Effector memory CD4-positive, alpha-beta T cell (primary cell): Measurements from ENCODE around the gene FGB.

Experiments used
- DNase-seq, 3 donors: peaks; one replicate each; pipeline ENCODE4 v3.0.0-alpha.2; 2020
- H3K27ac ChIP-seq: 2 replicates; pipeline ENCODE4 v1.7.0; 2013; ENCODE audit warnings: mild to moderate bottlenecking, low read length, moderate library complexity; ENCODE audit not compliant: insufficient read depth, poor library complexity, severe bottlenecking
- H3K27me3 ChIP-seq: replicated peaks from 2 replicates; pipeline ENCODE4 v1.7.0; 2013; ENCODE audit warnings: mild to moderate bottlenecking, low read length; ENCODE audit not compliant: insufficient read depth, control insufficient read depth, poor library complexity, severe bottlenecking
- H3K36me3 ChIP-seq: 2 replicates; pipeline ENCODE4 v1.7.0; 2013; ENCODE audit warnings: mild to moderate bottlenecking, low read length, moderate library complexity; ENCODE audit not compliant: control insufficient read depth, insufficient read depth
- H3K4me1 ChIP-seq: 2 replicates; pipeline ENCODE4 v1.7.0; 2013; ENCODE audit warnings: low read length, mild to moderate bottlenecking; ENCODE audit not compliant: control insufficient read depth, insufficient read depth, poor library complexity, severe bottlenecking
- H3K4me3 ChIP-seq: 2 replicates; pipeline ENCODE4 v1.7.0; 2013; ENCODE audit warnings: low read length, low read depth, mild to moderate bottlenecking; ENCODE audit not compliant: insufficient read depth, poor library complexity, severe bottlenecking
- H3K9me3 ChIP-seq: 2 replicates; pipeline ENCODE4 v1.7.0; 2013; ENCODE audit warnings: mild to moderate bottlenecking, low read length, moderate library complexity; ENCODE audit not compliant: control insufficient read depth

FGB gene

DNA sequence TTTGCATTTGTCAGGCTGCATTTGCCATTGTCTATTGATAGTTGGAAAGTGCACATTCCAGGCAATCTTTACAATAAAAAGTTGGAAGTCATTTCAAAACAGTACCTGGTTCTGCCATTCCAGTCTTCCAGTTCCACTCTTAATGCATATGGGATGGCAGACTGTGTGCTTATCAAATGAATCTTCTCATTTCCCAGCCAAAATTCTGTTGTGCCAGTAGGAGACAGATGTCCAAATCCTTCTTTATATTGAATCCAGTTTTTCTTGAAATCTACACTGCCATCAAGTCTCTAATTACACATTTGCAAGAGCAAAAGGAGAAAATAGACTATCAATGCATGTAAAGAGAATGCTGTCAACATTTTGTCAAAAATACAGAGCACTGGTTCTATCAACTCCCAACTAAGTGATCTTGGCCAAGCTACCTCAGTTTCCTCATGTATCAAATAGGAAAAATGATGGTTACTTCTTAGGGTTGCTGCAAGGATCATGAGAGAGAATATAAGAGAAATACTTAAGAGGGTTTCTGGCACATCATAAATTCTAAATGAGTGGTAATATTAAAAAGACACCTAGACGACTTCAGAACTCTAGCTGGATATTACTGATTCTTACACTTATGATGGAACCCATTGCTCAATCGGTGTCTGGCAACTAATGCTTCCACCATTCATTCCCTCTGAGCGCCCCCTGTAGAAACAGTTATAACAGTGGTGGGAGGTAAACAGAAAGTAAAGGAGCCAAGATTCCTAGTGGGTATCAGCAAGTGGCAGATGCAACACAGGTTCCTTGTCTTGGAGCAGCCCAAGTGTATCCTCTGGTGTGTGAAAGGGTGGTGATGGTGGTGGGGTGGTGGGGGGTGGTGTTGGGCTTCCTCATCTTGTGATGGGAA, 45.8 kb downstream of the FGB start:
- H3K4me3 ChIP-seq = no peak overlapping the region
- DNase-seq = no peak
- no peaks in the 10 kb centered on the region for H3K9me3 ChIP-seq
- H3K27me3 ChIP-seq = peaks cover 3% of the 10 kb centered on the region
- H3K36me3 ChIP-seq = no peaks in the 10 kb centered on the region
- H3K27ac ChIP-seq = no peak overlapping the region
- H3K4me1 ChIP-seq = no peaks in the 10 kb centered on the region

DNA sequence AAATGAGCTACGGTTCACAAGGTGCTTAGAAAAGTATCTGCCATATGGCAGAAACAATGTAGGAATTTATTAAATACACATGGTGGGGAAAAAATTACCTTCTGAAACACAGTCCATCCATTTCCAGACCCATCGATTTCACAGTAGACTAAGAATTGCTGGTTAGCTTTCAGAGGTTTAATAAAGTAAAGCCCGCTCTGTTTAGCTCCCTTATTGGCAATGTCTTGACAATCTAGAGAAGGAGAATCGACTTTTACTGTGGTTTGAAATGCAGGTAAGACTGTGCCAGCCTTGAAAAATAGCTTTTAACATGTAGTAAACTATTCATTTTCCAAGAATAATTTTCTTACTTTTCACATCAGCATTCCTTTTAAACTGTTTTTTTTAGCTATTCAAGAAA, 46.7 kb downstream of the FGB start:
- H3K4me1 ChIP-seq = no peaks in the 10 kb centered on the region
- no peaks in the 10 kb centered on the region for H3K36me3 ChIP-seq
- peaks cover 3% of the 10 kb centered on the region for H3K27me3 ChIP-seq
- H3K27ac ChIP-seq = no peak overlapping the region
- H3K4me3 ChIP-seq = no peak overlapping the region
- no peaks in the 10 kb centered on the region for H3K9me3 ChIP-seq
- no peak for DNase-seq

DNA sequence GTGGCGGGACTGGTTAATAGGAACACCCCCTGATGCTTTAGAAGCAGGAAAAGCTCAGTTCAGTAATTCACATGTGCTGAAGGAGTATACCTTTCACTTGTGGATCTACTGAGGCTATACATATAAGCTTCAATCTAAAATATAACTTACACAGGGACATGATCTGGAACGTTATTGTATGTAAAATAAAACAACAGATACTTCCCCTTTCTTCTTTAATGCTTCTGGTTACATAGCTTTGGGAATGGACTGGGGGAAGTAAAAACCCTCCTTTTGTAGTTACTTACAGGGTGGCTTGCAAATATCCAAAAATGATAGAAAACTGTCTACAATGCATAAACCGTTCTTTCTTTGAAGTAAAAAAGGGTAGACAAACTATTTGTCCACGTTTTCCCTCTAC, 47.8 kb downstream of the FGB start:
- Histone ChIP-seq H3K4me3 (no peak overlapping the region), H3K4me1 (no peaks in the 10 kb centered on the region), H3K9me3 (no peaks in the 10 kb centered on the region), H3K27me3 (peaks cover 3% of the 10 kb centered on the region), H3K27ac (no peak overlapping the region), H3K36me3 (no peaks in the 10 kb centered on the region)
- no peak for DNase-seq

DNA sequence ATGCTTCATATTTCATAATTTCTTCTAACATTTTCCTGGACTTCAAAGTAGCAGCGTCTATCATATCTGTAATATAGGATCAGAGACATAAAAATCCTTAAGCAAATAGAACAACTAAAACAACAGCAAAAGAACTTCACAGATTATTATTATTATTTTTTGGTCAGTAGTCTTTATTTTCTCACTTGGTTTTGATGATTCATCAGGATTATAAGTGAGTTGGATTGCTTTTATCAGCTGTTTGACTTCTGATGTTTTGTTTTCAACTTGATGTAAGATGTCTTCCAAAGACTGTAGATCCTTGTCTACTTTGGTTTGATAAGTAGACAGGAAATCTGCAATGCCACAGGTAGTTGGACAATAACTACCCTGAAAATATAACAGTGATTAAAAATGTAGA, 49.0 kb downstream of the FGB start:
- Histone ChIP-seq H3K27ac (no peak overlapping the region), H3K4me1 (no peaks in the 10 kb centered on the region), H3K4me3 (no peak overlapping the region), H3K9me3 (no peaks in the 10 kb centered on the region), H3K27me3 (peaks cover 3% of the 10 kb centered on the region), H3K36me3 (no peaks in the 10 kb centered on the region)
- DNase-seq = no peak

DNA sequence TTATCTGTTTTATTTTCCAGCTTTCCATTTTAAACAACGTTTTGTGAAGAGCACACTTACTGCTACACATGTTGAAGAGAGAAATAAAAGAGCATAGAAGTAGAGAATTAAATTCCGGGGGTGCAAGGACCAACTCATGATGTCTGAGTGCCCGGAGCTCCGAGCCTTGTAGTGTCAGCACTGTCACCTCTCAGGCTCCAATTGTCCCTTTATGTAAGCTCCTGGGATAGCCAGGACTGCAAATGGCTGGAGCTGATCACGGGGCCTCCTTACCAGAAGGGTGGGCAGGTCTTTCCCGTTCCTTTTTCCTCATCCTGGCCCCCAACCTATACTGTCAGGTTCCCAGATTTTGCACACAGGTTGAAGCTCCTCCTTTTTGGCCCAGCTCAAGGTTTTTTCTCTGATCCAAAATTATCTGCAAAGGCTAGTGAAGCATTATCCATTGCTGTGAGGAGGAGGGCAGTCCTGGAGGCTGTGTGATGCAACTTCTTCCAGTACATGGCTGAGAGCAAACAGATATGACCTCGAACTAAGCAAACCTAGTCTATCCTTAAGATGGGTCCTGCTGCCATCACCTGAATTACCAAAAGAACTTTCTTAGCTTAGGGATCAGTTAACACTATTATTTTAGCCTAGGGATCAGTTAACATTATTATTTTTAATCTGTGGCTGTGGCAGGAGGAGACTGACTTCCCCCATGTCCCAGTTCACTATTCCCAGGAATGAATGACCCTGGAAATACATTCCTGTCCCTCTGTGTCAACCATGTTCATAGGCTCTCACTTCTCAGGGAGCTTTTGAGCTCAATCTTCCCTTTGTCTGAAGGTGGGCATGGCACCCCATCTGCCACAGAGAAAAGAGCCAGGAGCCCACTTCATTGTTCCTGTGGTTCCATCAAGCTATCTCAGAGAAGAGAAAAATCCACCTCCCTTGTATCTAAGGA, 49.9 kb downstream of the FGB start, which contains the start of gene FGG:
TSS of gene FGG (minus strand) at position 185 of the 943 bp plus-strand sequence. CDS start at position 138, 47 bp downstream.
- Histone ChIP-seq H3K27ac (no peak within 1 kb of the TSS), H3K9me3 (no peaks in the 10 kb centered on the region), H3K4me3 (no peak within 1 kb of the TSS), H3K4me1 (no peaks in the 10 kb centered on the region), H3K36me3 (no peaks in the 10 kb centered on the region), H3K27me3 (peaks cover 3% of the 10 kb centered on the region)
- DNase-seq = no peak

DNA sequence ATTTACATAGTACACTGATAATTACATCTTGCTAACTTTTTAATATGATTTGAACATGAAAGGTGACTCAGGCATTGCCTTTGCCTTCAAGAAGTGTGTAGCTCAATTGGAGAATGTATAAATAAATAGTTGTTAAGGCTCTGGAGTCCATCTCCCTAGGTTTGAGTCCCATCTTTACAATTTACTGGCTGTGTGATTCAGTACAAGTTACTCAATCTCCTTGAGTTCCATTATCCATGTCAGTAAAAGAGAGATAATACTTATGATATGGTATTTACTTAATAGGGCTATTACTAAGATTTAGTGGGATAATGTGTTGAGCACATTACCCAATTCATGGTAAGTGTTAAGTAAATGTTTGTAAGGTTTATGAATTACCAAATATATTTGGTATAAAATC, 51.5 kb downstream of the FGB start:
- Histone ChIP-seq H3K4me3 (no peak overlapping the region), H3K9me3 (no peaks in the 10 kb centered on the region), H3K4me1 (no peaks in the 10 kb centered on the region), H3K27me3 (peaks cover 3% of the 10 kb centered on the region), H3K36me3 (no peaks in the 10 kb centered on the region), H3K27ac (no peak overlapping the region)
- DNase-seq = no peak

DNA sequence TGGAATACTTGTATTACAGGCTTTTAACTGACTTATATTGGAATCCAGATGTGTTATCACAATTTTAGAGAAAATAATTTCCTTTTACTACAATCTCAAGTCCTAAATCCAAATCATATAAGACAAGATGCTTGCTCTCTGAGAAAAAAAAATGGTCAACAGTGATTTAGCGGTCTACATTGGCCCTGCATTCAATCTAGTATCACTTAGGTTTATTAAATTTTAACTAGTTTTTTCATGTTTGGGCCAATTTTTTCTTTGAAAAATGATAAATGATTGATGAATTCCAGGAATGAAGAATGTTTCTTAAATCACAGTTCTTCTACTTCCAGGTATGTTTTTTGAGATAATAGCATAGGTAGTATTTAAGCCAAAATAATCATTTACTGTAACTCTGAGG, 52.4 kb downstream of the FGB start:
- H3K9me3 ChIP-seq = no peaks in the 10 kb centered on the region
- no peak for DNase-seq
- H3K4me1 ChIP-seq = no peaks in the 10 kb centered on the region
- peaks cover 3% of the 10 kb centered on the region for H3K27me3 ChIP-seq
- no peak overlapping the region for H3K4me3 ChIP-seq
- H3K27ac ChIP-seq = no peak overlapping the region
- no peaks in the 10 kb centered on the region for H3K36me3 ChIP-seq

DNA sequence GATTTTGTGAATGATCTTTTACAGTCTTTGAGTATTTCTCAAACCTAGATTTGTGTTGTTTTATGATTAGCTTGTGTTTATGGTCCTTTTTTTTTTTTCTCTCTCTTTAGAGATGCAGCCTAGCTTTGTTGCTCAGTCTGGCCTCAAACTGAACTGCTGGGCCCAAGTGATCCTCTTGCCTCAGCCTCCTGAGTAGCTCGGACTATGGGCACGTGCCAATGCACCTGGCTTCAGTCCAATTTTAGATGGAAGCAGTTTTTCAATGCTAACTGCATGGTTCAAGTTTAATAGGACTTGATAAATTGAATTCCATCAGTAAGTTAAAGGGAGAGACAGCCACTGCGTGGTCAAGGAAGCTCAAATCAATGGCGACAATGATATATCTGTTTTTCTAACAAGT, 53.5 kb downstream of the FGB start:
- Histone ChIP-seq H3K9me3 (no peaks in the 10 kb centered on the region), H3K4me1 (no peaks in the 10 kb centered on the region), H3K27me3 (peaks cover 3% of the 10 kb centered on the region), H3K27ac (no peak overlapping the region), H3K4me3 (no peak overlapping the region), H3K36me3 (no peaks in the 10 kb centered on the region)
- DNase-seq = no peak

DNA sequence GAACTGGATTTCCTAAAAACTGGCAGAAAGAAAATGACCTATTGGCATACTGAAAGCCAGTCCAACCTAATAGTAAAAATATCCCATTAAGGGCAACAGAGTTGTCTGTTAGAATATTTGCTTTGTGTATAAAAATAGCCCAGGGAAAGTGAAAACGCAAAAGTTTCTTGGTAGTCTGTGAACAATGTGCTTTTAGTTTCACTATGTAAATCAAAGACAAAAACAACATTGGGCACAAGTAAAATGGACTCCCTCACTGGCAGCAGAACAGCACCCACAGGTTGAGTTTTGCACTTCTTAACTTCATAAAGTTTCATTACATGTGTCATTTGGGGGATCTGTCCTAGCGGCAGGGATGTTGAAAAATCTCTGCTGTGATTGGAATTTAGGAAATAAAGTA, 53.9 kb downstream of the FGB start:
- no peaks in the 10 kb centered on the region for H3K9me3 ChIP-seq

More for the DNA sequence above, 53.9 kb downstream of the FGB start:
- Histone ChIP-seq H3K27me3 (peaks cover 3% of the 10 kb centered on the region), H3K4me1 (no peaks in the 10 kb centered on the region), H3K36me3 (no peaks in the 10 kb centered on the region), H3K4me3 (no peak overlapping the region), H3K27ac (no peak overlapping the region)
- no peak for DNase-seq
